NB4 (cell line): Measurements from ENCODE around the gene ARHGAP15.

Experiments
- DNase-seq: peaks from one replicate; pipeline ENCODE4 v3.0.0; 2010; ENCODE audit warnings: low read depth
- H3K4me3 ChIP-seq: one replicate; pipeline ENCODE4 v1.5.1; 2011; ENCODE audit warnings: mild to moderate bottlenecking, low read depth, low read length, moderate library complexity
- MAX ChIP-seq: IDR thresholded peaks from 2 replicates; pipeline ENCODE4 v1.6.1; 2011; ENCODE audit warnings: low read depth, low read length
- MYC ChIP-seq: IDR thresholded peaks from 2 replicates; pipeline ENCODE4 v1.6.1; 2011; ENCODE audit warnings: low read depth, low read length
- POLR2A ChIP-seq: IDR thresholded peaks from 2 replicates; pipeline ENCODE4 v1.6.1; 2011; ENCODE audit warnings: mild to moderate bottlenecking; ENCODE audit not compliant: insufficient read length; ENCODE audit errors: extremely low read depth
- TF ChIP-seq, protein P1 (sequence below): IDR thresholded peaks from one replicate; pipeline ENCODE4 v1.5.1; 2012; ENCODE audit warnings: low read depth, low read length

ARHGAP15 gene

DNA sequence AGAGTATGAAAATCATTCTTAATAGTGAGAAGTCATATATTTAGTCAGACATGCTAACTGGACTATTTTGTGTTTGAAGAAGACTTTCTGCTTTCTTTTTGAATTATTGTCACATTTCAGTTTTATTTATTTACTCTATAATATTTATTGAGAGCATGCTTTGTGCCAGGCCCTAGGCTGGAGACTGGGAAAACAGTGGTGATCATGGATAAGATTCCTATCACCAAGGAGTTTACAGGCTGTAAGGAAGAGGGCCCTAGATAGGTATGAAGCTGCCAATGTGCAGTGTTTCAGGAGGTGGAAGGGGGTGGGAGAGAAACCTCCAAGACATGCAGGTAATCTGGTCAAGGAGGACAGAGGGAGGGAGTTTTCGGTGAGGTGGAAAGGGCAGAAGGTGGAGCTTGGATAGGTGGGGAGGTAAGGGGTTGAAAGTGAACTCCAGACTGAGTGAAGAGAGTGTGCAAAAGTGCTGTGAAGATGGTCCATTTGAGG lies 207.5 kb downstream of the ARHGAP15 start:
- no peak for DNase-seq
- H3K4me3 ChIP-seq: no peak overlapping the region
- no peak for TF ChIP-seq POLR2A
- TF ChIP-seq, protein P1, sequence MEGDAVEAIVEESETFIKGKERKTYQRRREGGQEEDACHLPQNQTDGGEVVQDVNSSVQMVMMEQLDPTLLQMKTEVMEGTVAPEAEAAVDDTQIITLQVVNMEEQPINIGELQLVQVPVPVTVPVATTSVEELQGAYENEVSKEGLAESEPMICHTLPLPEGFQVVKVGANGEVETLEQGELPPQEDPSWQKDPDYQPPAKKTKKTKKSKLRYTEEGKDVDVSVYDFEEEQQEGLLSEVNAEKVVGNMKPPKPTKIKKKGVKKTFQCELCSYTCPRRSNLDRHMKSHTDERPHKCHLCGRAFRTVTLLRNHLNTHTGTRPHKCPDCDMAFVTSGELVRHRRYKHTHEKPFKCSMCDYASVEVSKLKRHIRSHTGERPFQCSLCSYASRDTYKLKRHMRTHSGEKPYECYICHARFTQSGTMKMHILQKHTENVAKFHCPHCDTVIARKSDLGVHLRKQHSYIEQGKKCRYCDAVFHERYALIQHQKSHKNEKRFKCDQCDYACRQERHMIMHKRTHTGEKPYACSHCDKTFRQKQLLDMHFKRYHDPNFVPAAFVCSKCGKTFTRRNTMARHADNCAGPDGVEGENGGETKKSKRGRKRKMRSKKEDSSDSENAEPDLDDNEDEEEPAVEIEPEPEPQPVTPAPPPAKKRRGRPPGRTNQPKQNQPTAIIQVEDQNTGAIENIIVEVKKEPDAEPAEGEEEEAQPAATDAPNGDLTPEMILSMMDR: no peak
- no peak for TF ChIP-seq MAX
- no peak for TF ChIP-seq MYC

DNA sequence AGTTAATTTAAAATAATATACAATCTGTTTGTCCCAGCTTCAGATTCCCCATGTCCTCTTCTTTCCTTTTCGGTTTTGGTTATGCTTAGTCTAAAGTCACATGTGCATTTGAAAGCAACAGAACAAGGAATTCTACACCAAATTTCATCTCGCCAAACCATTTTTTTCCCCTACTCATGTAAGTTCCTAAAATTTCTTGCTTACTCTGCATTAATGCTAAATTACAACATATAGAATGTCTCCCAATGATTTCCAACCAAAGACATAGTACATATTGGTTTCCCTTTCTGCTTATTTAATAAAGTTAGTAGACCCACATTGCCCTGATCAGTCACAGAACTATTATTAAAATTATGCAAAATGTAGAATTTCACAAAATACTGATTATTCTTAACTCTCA lies 212.3 kb downstream of the ARHGAP15 start:
- no peak for TF ChIP-seq POLR2A
- TF ChIP-seq MAX: no peak
- TF ChIP-seq MYC: no peak
- TF ChIP-seq, protein P1: no peak
- H3K4me3 ChIP-seq: no peak overlapping the region
- no peak for DNase-seq

DNA sequence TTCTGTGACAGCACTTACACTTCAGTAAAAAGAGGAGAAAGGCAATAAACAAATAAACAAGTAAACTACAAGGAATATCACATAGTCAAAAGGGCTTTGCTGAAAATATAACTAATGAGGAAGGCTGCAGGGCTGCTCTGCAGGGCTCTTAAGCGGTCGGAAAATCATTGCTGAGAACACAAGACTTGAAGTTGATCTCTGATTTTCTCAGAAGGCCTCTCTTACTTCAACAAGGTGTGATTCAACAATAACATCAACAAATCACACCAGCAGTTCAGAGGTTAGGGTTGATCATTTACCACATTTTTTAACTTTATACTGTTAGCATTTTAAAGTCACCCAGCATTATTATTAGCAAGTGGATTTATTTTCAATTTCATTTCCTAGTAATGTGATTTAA lies 215.6 kb downstream of the ARHGAP15 start:
- no peak for DNase-seq
- H3K4me3 ChIP-seq: no peak overlapping the region

GRCh38 chr2:143345887-143346787 lies 216.9 kb downstream of the ARHGAP15 start:
- no peak for TF ChIP-seq POLR2A
- TF ChIP-seq MAX: no peak
- no peak for TF ChIP-seq MYC
- TF ChIP-seq, protein P1: no peak
- H3K4me3 ChIP-seq: no peak overlapping the region
- no peak for DNase-seq

More for the DNA sequence above, 215.6 kb downstream of the ARHGAP15 start:
- no peak for TF ChIP-seq MAX
- TF ChIP-seq, protein P1: no peak
- TF ChIP-seq MYC: no peak
- no peak for TF ChIP-seq POLR2A

DNA sequence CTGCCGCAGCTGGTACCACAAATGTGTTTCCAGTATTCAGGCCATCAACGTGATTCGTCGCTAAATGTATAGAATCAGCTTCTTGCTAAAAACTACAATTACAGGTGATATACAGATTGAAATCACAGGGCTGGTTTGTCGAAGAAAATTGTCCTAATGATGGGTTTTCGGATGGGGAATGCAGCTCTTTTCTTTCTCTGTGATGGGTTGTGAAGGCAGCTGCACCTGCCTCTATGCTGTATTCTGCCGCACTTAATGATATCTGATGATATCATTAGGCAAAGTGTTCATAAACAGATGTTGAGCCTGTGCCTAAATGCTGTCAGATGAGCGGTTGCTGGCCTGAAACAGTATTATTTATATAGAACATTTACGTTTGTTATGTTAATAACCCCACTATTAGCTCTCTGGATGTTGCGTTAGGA lies 218.1 kb downstream of the ARHGAP15 start:
- DNase-seq: no peak
- H3K4me3 ChIP-seq: no peak overlapping the region

More for the DNA sequence above, 218.1 kb downstream of the ARHGAP15 start:
- TF ChIP-seq MYC (no peak), MAX (no peak), POLR2A (no peak)
- TF ChIP-seq, protein P1: no peak
